IMR-90 (cell line): ENCODE results near the gene TES. TPM values are rescaled to one million over a fixed set of nuclear protein-coding genes. Genes with fewer than 3 reads are reported as not detected.

Experiments used
- ATAC-seq: fragments of 200-7000 bp; cut with Tn5 transposase; 2 replicates; pipeline ENCODE4 v1.9.1; 2020; ENCODE audit warnings: low read depth, mild to moderate bottlenecking, moderate library complexity
- BruUV-seq: library from RNA; stranded (reverse); fragments of 400-500 nt; replicated peaks from 2 replicates; lab custom pipeline; 2021; lab: Mats Ljungman, UMichigan
- CTCF ChIA-PET: fragments of 300-600 bp; formaldehyde crosslinking; extraction: SDS; loops from one replicate; lab custom pipeline; 2021; ENCODE audit warnings: antibody characterized with exemption; lab: Yijun Ruan, JAX
- POLR2A ChIA-PET: fragments of 300-600 bp; sonication (Branson Sonifier 250); formaldehyde crosslinking; loops from one replicate; lab custom pipeline; 2022; ENCODE audit warnings: antibody characterized with exemption; ENCODE audit not compliant: unreplicated experiment; lab: Charles Lee
- DNase-seq: peaks from one replicate; pipeline ENCODE4 v3.0.0; 2013
- H2AFZ ChIP-seq: replicated peaks from 2 replicates; pipeline ENCODE3; 2013; ENCODE audit warnings: low read length, mild to moderate bottlenecking; ENCODE audit not compliant: poor library complexity
- H2AK5ac ChIP-seq: 2 replicates; pipeline ENCODE4 v1.6.1; 2013; ENCODE audit warnings: low read depth, low read length, inconsistent platforms
- H2AK9ac ChIP-seq: replicated peaks from 2 replicates; pipeline ENCODE3; 2013; ENCODE audit warnings: mild to moderate bottlenecking, low read depth, low read length, moderate library complexity; ENCODE audit not compliant: poor library complexity
- H2BK120ac ChIP-seq: 2 replicates; pipeline ENCODE4 v1.6.1; 2013; ENCODE audit warnings: low read depth, low read length, inconsistent platforms
- H2BK15ac ChIP-seq: 3 replicates; pipeline ENCODE4 v1.6.1; 2013; ENCODE audit warnings: low read depth, low read length, inconsistent platforms
- H2BK20ac ChIP-seq: 2 replicates; pipeline ENCODE4 v1.6.1; 2013; ENCODE audit warnings: low read depth, mild to moderate bottlenecking, inconsistent platforms, low read length, moderate library complexity
- H2BK5ac ChIP-seq: 2 replicates; pipeline ENCODE4 v1.6.1; 2013; ENCODE audit warnings: mild to moderate bottlenecking, low read depth, low read length, inconsistent platforms; ENCODE audit not compliant: poor library complexity, severe bottlenecking
- H3K14ac ChIP-seq: replicated peaks from 2 replicates; pipeline ENCODE4 v1.6.1; 2013; ENCODE audit warnings: low read depth, low read length, inconsistent platforms
- H3K18ac ChIP-seq: 2 replicates; pipeline ENCODE4 v1.6.1; 2013; ENCODE audit warnings: low read depth, low read length, control low read depth
- H3K23ac ChIP-seq: 2 replicates; pipeline ENCODE4 v1.6.1; 2013; ENCODE audit warnings: low read depth, low read length, inconsistent platforms
- H3K27ac ChIP-seq: 2 replicates; pipeline ENCODE4 v1.5.1; 2013; ENCODE audit warnings: mild to moderate bottlenecking, control low read depth, low read length; ENCODE audit not compliant: insufficient read depth
- H3K27me3 ChIP-seq: 2 replicates; pipeline ENCODE4 v1.6.1; 2013; ENCODE audit warnings: low read length; ENCODE audit not compliant: control insufficient read depth, insufficient read depth
- H3K36me3 ChIP-seq: 2 replicates; pipeline ENCODE4 v1.6.1; 2013; ENCODE audit warnings: low read length, mixed read lengths; ENCODE audit not compliant: control insufficient read depth, insufficient read depth
- H3K4ac ChIP-seq: 2 replicates; pipeline ENCODE4 v1.6.1; 2013; ENCODE audit warnings: low read depth, low read length, inconsistent platforms
- H3K4me1 ChIP-seq: 2 replicates; pipeline ENCODE4 v1.6.1; 2013; ENCODE audit warnings: low read length, mixed read lengths; ENCODE audit not compliant: control insufficient read depth, insufficient read depth
- H3K4me2 ChIP-seq: 2 replicates; pipeline ENCODE4 v1.6.1; 2013; ENCODE audit warnings: low read depth, mild to moderate bottlenecking, control low read depth, low read length, moderate library complexity
- H3K4me3 ChIP-seq: 2 replicates; pipeline ENCODE4 v1.5.1; 2013; ENCODE audit warnings: low read depth, mild to moderate bottlenecking, control low read depth, low read length, moderate library complexity; ENCODE audit not compliant: insufficient read depth
- H3K56ac ChIP-seq: 2 replicates; pipeline ENCODE4 v1.6.1; 2013; ENCODE audit warnings: low read length, inconsistent platforms; ENCODE audit not compliant: insufficient read depth; ENCODE audit errors: extremely low read depth
- H3K79me1 ChIP-seq, 2 experiments: 2 replicates each; pipeline ENCODE4 v1.6.1; 2013; ENCODE audit warnings: low read length in 2 of 2, inconsistent platforms in 1 of 2, low read depth in 1 of 2
- H3K9ac ChIP-seq: 2 replicates; pipeline ENCODE4 v1.6.1; 2013; ENCODE audit warnings: low read depth, low read length, control low read depth
- H3K9me1 ChIP-seq: 2 replicates; pipeline ENCODE4 v1.6.1; 2013; ENCODE audit warnings: low read length, inconsistent platforms; ENCODE audit not compliant: insufficient read depth
- H3K9me3 ChIP-seq: 2 replicates; pipeline ENCODE4 v1.6.1; 2013; ENCODE audit warnings: low read length; ENCODE audit not compliant: control insufficient read depth, insufficient read depth
- H4K20me1 ChIP-seq: 2 replicates; pipeline ENCODE4 v1.6.1; 2013; ENCODE audit warnings: low read length, inconsistent platforms; ENCODE audit not compliant: insufficient read depth
- H4K5ac ChIP-seq: 2 replicates; pipeline ENCODE4 v1.6.1; 2013; ENCODE audit warnings: mild to moderate bottlenecking, low read depth, low read length, control low read depth
- H4K8ac ChIP-seq, 2 experiments: 2 replicates each; pipeline ENCODE4 v1.6.1; 2013; ENCODE audit warnings: low read depth in 2 of 2, low read length in 2 of 2, control low read depth in 1 of 2, inconsistent platforms in 1 of 2
- H4K91ac ChIP-seq: 2 replicates; pipeline ENCODE4 v1.6.1; 2013; ENCODE audit warnings: low read depth, low read length, inconsistent platforms; ENCODE audit not compliant: insufficient read depth
- BHLHE40 ChIP-seq: fragments of 150-350 bp; IDR thresholded peaks from 2 replicates; pipeline ENCODE4 v1.6.1; 2016; ENCODE audit warnings: mild to moderate bottlenecking, low read depth, low read length
- CEBPB ChIP-seq: IDR thresholded peaks from 2 replicates; pipeline ENCODE4 v1.6.1; 2012; ENCODE audit warnings: low read depth, low read length, improper control_type of control experiment
- CHD1 ChIP-seq: IDR thresholded peaks from 2 replicates; pipeline ENCODE4 v1.6.1; 2012; ENCODE audit warnings: low read depth, low read length, improper control_type of control experiment
- CTCF ChIP-seq: conservative IDR thresholded peaks from 2 replicates; pipeline ENCODE4 v1.5.1; 2012; ENCODE audit warnings: mild to moderate bottlenecking, low read depth, low read length, improper control_type of control experiment
- FOS ChIP-seq: fragments of 150-350 bp; IDR thresholded peaks from 2 replicates; pipeline ENCODE4 v1.6.1; 2016; ENCODE audit warnings: low read depth, low read length
- MAFK ChIP-seq: IDR thresholded peaks from 2 replicates; pipeline ENCODE4 v1.6.1; 2012; ENCODE audit warnings: low read depth, low read length, improper control_type of control experiment
- MAZ ChIP-seq: IDR thresholded peaks from 2 replicates; pipeline ENCODE4 v1.6.1; 2012; ENCODE audit warnings: low read depth, mild to moderate bottlenecking, low read length, improper control_type of control experiment, moderate library complexity, borderline replicate concordance
- MXI1 ChIP-seq: IDR thresholded peaks from 2 replicates; pipeline ENCODE4 v1.6.1; 2012; ENCODE audit warnings: low read depth, mild to moderate bottlenecking, low read length, moderate library complexity, borderline replicate concordance
- NFE2L2 ChIP-seq: fragments of 150-350 bp; IDR thresholded peaks from 2 replicates; pipeline ENCODE4 v1.6.1; 2016; ENCODE audit warnings: low read depth, mild to moderate bottlenecking, low read length
- POLR2A ChIP-seq: IDR thresholded peaks from 2 replicates; pipeline ENCODE4 v1.6.1; 2012; ENCODE audit warnings: mild to moderate bottlenecking, low read depth, low read length
- RAD21 ChIP-seq: IDR thresholded peaks from 2 replicates; pipeline ENCODE4 v1.6.1; 2012; ENCODE audit warnings: low read length, improper control_type of control experiment
- RCOR1 ChIP-seq: IDR thresholded peaks from 2 replicates; pipeline ENCODE4 v1.6.1; 2012; ENCODE audit warnings: mild to moderate bottlenecking, low read length, improper control_type of control experiment; ENCODE audit not compliant: insufficient replicate concordance
- RFX5 ChIP-seq: IDR thresholded peaks from 2 replicates; pipeline ENCODE4 v1.8.0; 2012; ENCODE audit warnings: low read depth, mild to moderate bottlenecking, low read length, moderate library complexity
- SMC3 ChIP-seq: fragments of 150-350 bp; IDR thresholded peaks from 2 replicates; pipeline ENCODE4 v1.6.1; 2016; ENCODE audit warnings: low read depth, mild to moderate bottlenecking, antibody characterized with exemption, low read length, moderate library complexity
- dilution Hi-C: fragments of 300-500 bp; cut with HindIII; formaldehyde crosslinking; loops from one replicate; pipeline ENCODE4 v1.14.3; 2018; ENCODE audit warnings: low sequenced_read_pairs; ENCODE audit not compliant: unreplicated experiment
- in situ Hi-C: fragments of 300-500 bp; cut with MboI; formaldehyde crosslinking; loops from 3 replicates; pipeline ENCODE4 v1.14.3; 2019; ENCODE audit warnings: low sequenced_read_pairs, inconsistent platforms, mixed read lengths
- intact Hi-C: fragments of 100-400 bp; cut with micrococcal nuclease; formaldehyde crosslinking; loops from 2 replicates; pipeline ENCODE4 v1.10.0; 2022
- polyA plus RNA-seq, 3 experiments: library from polyadenylated mRNA; depleted of rRNA; stranded (reverse); fragments of >200 nt; gene quantifications; 2 replicates each; pipeline ENCODE4 v1.2.3, GENCODE V29; 2012; ENCODE audit warnings: low replicate concordance in 1 of 3
- total RNA-seq: library from RNA; depleted of rRNA; stranded (reverse); fragments of >200 nt; gene quantifications from 2 replicates; pipeline ENCODE4 v1.2.3, GENCODE V29; 2012
- TF ChIP-seq, protein P1 (sequence below): fragments of 150-350 bp; IDR thresholded peaks from 2 replicates; pipeline ENCODE4 v1.6.1; 2016; ENCODE audit warnings: low read depth, mild to moderate bottlenecking, low read length, moderate library complexity, borderline replicate concordance
- TF ChIP-seq, protein P2 (sequence below): fragments of 150-350 bp; IDR thresholded peaks from 2 replicates; pipeline ENCODE4 v1.6.1; 2017; ENCODE audit warnings: mild to moderate bottlenecking, antibody characterized with exemption, low read length, low read depth

The TES gene
- total and polyA plus RNA-seq, 2 of the 4 experiments (the other 2 are of a cell fraction): 54.0 to 83.3 TPM

DNA sequence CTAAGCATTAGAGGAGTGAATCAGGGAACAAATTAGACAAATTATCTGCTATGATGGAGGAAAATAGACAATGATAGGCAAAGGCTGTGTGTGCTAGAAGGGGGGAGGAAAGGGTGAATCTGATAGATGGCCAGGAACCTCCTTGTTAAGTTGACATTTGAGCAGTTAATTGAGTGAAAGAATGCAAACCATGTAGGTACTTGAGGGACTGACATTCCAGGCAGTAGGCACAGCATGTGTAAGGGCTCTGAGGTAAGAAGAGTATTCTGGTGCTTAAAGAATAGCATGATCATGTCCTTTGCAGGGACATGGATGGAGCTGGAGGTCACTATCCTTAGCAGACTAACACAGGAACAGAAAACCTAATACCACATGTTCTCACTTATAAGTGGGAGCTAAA lies 48.6 kb upstream of the TES start:
- H3K4ac ChIP-seq: no peak overlapping the region
- H4K20me1 ChIP-seq: no peaks in the 10 kb centered on the region
- TF ChIP-seq CHD1 (no peak), SMC3 (no peak), RCOR1 (no peak), NFE2L2 (no peak), CTCF (no peak), MXI1 (no peak), MAFK (no peak), BHLHE40 (no peak), FOS (no peak), POLR2A (no peak), RAD21 (no peak), MAZ (no peak), CEBPB (no peak), RFX5 (no peak)
- TF ChIP-seq, protein P1, sequence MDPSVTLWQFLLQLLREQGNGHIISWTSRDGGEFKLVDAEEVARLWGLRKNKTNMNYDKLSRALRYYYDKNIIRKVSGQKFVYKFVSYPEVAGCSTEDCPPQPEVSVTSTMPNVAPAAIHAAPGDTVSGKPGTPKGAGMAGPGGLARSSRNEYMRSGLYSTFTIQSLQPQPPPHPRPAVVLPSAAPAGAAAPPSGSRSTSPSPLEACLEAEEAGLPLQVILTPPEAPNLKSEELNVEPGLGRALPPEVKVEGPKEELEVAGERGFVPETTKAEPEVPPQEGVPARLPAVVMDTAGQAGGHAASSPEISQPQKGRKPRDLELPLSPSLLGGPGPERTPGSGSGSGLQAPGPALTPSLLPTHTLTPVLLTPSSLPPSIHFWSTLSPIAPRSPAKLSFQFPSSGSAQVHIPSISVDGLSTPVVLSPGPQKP: no peak
- TF ChIP-seq, protein P2, sequence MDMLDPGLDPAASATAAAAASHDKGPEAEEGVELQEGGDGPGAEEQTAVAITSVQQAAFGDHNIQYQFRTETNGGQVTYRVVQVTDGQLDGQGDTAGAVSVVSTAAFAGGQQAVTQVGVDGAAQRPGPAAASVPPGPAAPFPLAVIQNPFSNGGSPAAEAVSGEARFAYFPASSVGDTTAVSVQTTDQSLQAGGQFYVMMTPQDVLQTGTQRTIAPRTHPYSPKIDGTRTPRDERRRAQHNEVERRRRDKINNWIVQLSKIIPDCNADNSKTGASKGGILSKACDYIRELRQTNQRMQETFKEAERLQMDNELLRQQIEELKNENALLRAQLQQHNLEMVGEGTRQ: no peak
- H2AFZ ChIP-seq: no peak overlapping the region
- ChIA-PET POLR2A (no interaction called here), CTCF (no interaction called here)
- H3K4me2 ChIP-seq: no peak overlapping the region
- no peak overlapping the region for H2AK9ac ChIP-seq
- dilution Hi-C loops: no loop called here
- H3K14ac ChIP-seq: no peak overlapping the region
- no peak overlapping the region for H4K8ac ChIP-seq
- no peaks in the 10 kb centered on the region; the same call in 1 of the 2 replicates for H3K27me3 ChIP-seq
- H3K79me1 ChIP-seq: no peaks in the 10 kb centered on the region
- no peaks in the 10 kb centered on the region for H3K9me3 ChIP-seq
- DNase-seq: no peak
- peak overlapping the region; percentile 62; the same call in 1 of the 2 replicates for H2BK20ac ChIP-seq
- no TSS peak for BruUV-seq
- no peak overlapping the region for H3K23ac ChIP-seq
- peaks cover 2% of the 10 kb centered on the region; the same call in 1 of the 2 replicates for H3K9me1 ChIP-seq
- no peak overlapping the region for H2AK5ac ChIP-seq
- no peaks in the 10 kb centered on the region for H3K36me3 ChIP-seq
- no peak overlapping the region for H2BK5ac ChIP-seq
- ATAC-seq: no peak; the same call in 1 of the 2 replicates
- H3K27ac ChIP-seq: no peak overlapping the region
- H4K5ac ChIP-seq: no peak overlapping the region
- intact Hi-C loops: no loop called here
- H3K4me3 ChIP-seq: no peak overlapping the region
- in situ Hi-C loops: no loop called here
- peaks cover 3% of the 10 kb centered on the region; the same call in 1 of the 2 replicates for H3K4me1 ChIP-seq
- H3K56ac ChIP-seq: no peak overlapping the region
- H2BK120ac ChIP-seq: no peak overlapping the region; the same call in 1 of the 2 replicates
- no peak overlapping the region for H2BK15ac ChIP-seq
- H3K9ac ChIP-seq: no peak overlapping the region
- no peak overlapping the region for H3K18ac ChIP-seq
- no peak overlapping the region for H4K91ac ChIP-seq
